Measurements from ENCODE around the gene SRRM4.

Gene SRRM4

GRCh38 chr12:118981285-118982211, at the start of gene SRRM4:
TSS of gene SRRM4 (plus strand) at chr12:118981541. CDS start at chr12:118981883, 342 bp downstream.
- Histone ChIP-seq H2AFZ (ENCODE audit: low read depth) (no peak within 1 kb of the TSS), H3K4me3 (IDR thresholded peaks at IDR 0.05; ENCODE audit: insufficient read depth, low read depth, low read length) (no peak within 1 kb of the TSS), H3K27me3 (ENCODE audit: insufficient read depth, low read depth) (no peaks in the 10 kb centered on the region), H3K9ac (no peak within 1 kb of the TSS), H3K4me2 (no peak within 1 kb of the TSS), H3K36me3 (ENCODE audit: insufficient read depth) (no peaks in the 10 kb centered on the region), H4K20me1 (ENCODE audit: insufficient read depth) (no peaks in the 10 kb centered on the region), H3K27ac (no peak within 1 kb of the TSS), H3K4me1 (ENCODE audit: low read depth, poor library complexity, severe bottlenecking) (no peaks in the 10 kb centered on the region), H3K79me2 (ENCODE audit: insufficient read depth, low read depth) (no peaks in the 10 kb centered on the region)
- TF ChIP-seq, protein P1, sequence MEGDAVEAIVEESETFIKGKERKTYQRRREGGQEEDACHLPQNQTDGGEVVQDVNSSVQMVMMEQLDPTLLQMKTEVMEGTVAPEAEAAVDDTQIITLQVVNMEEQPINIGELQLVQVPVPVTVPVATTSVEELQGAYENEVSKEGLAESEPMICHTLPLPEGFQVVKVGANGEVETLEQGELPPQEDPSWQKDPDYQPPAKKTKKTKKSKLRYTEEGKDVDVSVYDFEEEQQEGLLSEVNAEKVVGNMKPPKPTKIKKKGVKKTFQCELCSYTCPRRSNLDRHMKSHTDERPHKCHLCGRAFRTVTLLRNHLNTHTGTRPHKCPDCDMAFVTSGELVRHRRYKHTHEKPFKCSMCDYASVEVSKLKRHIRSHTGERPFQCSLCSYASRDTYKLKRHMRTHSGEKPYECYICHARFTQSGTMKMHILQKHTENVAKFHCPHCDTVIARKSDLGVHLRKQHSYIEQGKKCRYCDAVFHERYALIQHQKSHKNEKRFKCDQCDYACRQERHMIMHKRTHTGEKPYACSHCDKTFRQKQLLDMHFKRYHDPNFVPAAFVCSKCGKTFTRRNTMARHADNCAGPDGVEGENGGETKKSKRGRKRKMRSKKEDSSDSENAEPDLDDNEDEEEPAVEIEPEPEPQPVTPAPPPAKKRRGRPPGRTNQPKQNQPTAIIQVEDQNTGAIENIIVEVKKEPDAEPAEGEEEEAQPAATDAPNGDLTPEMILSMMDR (conservative IDR thresholded peaks at IDR 0.05; ENCODE audit: low read depth, low read length): no peak

GRCh38 chr12:118946256-118946655, 35.1 kb upstream of the SRRM4 start:
- Histone ChIP-seq H3K36me3 (ENCODE audit: insufficient read depth) (no peaks in the 10 kb centered on the region), H3K9ac (no peak overlapping the region), H3K4me1 (ENCODE audit: low read depth, poor library complexity, severe bottlenecking) (no peaks in the 10 kb centered on the region), H2AFZ (ENCODE audit: low read depth) (no peak overlapping the region), H3K4me2 (no peak overlapping the region), H3K79me2 (ENCODE audit: insufficient read depth, low read depth) (no peaks in the 10 kb centered on the region), H3K4me3 (IDR thresholded peaks at IDR 0.05; ENCODE audit: insufficient read depth, low read depth, low read length) (no peak overlapping the region), H3K27me3 (ENCODE audit: insufficient read depth, low read depth) (no peaks in the 10 kb centered on the region), H3K27ac (no peak overlapping the region), H4K20me1 (ENCODE audit: insufficient read depth) (no peaks in the 10 kb centered on the region)
- TF ChIP-seq, protein P1 (conservative IDR thresholded peaks at IDR 0.05; ENCODE audit: low read depth, low read length): no peak

DNA sequence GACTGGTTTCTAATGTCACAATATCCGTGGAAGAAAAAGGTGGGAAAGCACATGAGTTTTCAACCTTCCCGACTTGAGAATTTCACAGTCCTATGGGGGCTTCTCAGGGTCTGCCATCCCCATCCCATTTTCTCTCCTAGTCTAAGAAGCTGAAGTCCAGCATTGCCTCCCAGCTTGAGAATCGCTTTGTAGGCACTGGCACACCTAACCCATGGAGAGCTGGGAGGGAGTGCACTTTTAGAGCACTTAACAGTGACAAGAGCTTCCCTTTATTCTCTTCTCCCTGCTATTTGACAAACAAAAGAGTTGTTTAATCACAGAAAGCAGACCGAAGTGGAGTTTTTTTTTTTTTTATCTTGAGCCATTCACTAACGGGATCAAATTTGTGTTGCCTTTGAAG, 22.8 kb upstream of the SRRM4 start:
- Histone ChIP-seq H3K9ac (no peak overlapping the region), H3K27ac (no peak overlapping the region), H4K20me1 (ENCODE audit: insufficient read depth) (no peaks in the 10 kb centered on the region), H2AFZ (ENCODE audit: low read depth) (no peak overlapping the region), H3K79me2 (ENCODE audit: insufficient read depth, low read depth) (no peaks in the 10 kb centered on the region), H3K4me3 (IDR thresholded peaks at IDR 0.05; ENCODE audit: insufficient read depth, low read depth, low read length) (no peak overlapping the region), H3K4me2 (no peak overlapping the region), H3K36me3 (ENCODE audit: insufficient read depth) (no peaks in the 10 kb centered on the region), H3K27me3 (ENCODE audit: insufficient read depth, low read depth) (no peaks in the 10 kb centered on the region), H3K4me1 (ENCODE audit: low read depth, poor library complexity, severe bottlenecking) (no peaks in the 10 kb centered on the region)
- TF ChIP-seq, protein P1 (conservative IDR thresholded peaks at IDR 0.05; ENCODE audit: low read depth, low read length): no peak

GRCh38 chr12:118959348-118959747, 22.0 kb upstream of the SRRM4 start:
- Histone ChIP-seq H3K9ac (no peak overlapping the region), H4K20me1 (ENCODE audit: insufficient read depth) (no peaks in the 10 kb centered on the region), H3K4me1 (ENCODE audit: low read depth, poor library complexity, severe bottlenecking) (no peaks in the 10 kb centered on the region), H3K27me3 (ENCODE audit: insufficient read depth, low read depth) (no peaks in the 10 kb centered on the region), H3K36me3 (ENCODE audit: insufficient read depth) (no peaks in the 10 kb centered on the region), H3K27ac (no peak overlapping the region), H3K4me2 (no peak overlapping the region), H2AFZ (ENCODE audit: low read depth) (no peak overlapping the region), H3K4me3 (IDR thresholded peaks at IDR 0.05; ENCODE audit: insufficient read depth, low read depth, low read length) (no peak overlapping the region), H3K79me2 (ENCODE audit: insufficient read depth, low read depth) (no peaks in the 10 kb centered on the region)
- TF ChIP-seq, protein P1 (conservative IDR thresholded peaks at IDR 0.05; ENCODE audit: low read depth, low read length): no peak

Data from KMS-11 (cell line).